NB4 (cell line): ENCODE results near the gene CNTN1.

Experiments used
- POLR2A ChIP-seq: IDR thresholded peaks from 2 replicates; pipeline ENCODE4 v1.6.1; 2011; ENCODE audit warnings: mild to moderate bottlenecking; ENCODE audit not compliant: insufficient read length; ENCODE audit errors: extremely low read depth
- TF ChIP-seq, protein P1 (sequence below): IDR thresholded peaks from one replicate; pipeline ENCODE4 v1.5.1; 2012; ENCODE audit warnings: low read depth, low read length
- TF ChIP-seq, protein P2 (sequence below): IDR thresholded peaks from 2 replicates; pipeline ENCODE4 v1.6.1; 2011; ENCODE audit warnings: low read depth, low read length

- TF ChIP-seq, protein P1, sequence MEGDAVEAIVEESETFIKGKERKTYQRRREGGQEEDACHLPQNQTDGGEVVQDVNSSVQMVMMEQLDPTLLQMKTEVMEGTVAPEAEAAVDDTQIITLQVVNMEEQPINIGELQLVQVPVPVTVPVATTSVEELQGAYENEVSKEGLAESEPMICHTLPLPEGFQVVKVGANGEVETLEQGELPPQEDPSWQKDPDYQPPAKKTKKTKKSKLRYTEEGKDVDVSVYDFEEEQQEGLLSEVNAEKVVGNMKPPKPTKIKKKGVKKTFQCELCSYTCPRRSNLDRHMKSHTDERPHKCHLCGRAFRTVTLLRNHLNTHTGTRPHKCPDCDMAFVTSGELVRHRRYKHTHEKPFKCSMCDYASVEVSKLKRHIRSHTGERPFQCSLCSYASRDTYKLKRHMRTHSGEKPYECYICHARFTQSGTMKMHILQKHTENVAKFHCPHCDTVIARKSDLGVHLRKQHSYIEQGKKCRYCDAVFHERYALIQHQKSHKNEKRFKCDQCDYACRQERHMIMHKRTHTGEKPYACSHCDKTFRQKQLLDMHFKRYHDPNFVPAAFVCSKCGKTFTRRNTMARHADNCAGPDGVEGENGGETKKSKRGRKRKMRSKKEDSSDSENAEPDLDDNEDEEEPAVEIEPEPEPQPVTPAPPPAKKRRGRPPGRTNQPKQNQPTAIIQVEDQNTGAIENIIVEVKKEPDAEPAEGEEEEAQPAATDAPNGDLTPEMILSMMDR = no peak
- TF ChIP-seq POLR2A = no peak
- TF ChIP-seq, protein P2, sequence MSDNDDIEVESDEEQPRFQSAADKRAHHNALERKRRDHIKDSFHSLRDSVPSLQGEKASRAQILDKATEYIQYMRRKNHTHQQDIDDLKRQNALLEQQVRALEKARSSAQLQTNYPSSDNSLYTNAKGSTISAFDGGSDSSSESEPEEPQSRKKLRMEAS = no peak
Observed at GRCh38 chr12:40784102-40784501, 91.9 kb downstream of the CNTN1 start.
